OCI-LY3 (cell line): Measurements from ENCODE around the gene TSPAN10.

Source experiments
- CTCF ChIP-seq: fragments of 200-600, 300-600 bp; sonication (generic); IDR thresholded peaks from 2 replicates; pipeline ENCODE4 v1.5.1; 2014; ENCODE audit warnings: antibody characterized with exemption, low read length, low read depth
- EZH2phosphoT487 ChIP-seq: fragments of 200-600 bp; shearing (Covaris generic); IDR thresholded peaks from 2 replicates; pipeline ENCODE4 v1.6.1; 2018; ENCODE audit warnings: antibody characterized with exemption, mixed run types, low read depth

GRCh38 chr17:81636505-81637288, at the start of gene TSPAN10, which contains the start of gene NPLOC4:
- no peak for TF ChIP-seq CTCF
- no peak for TF ChIP-seq EZH2phosphoT487
